HepG2 (cell line): Measurements from ENCODE around the gene CBFA2T2.
"Not testable (repeated sequence)": the region's sequence is repeated elsewhere in the genome, so short reads cannot be mapped to it uniquely, and the experiment has no call there.

Experiments used
- BORCS8-MEF2B ChIP-seq: sonication (generic); formaldehyde crosslinking; IDR thresholded peaks from 2 replicates; pipeline ENCODE4 v1.8.0; 2022; ENCODE audit warnings: mild to moderate bottlenecking, missing genetic modification reagents
- HNF4A ChIP-seq: sonication (generic); formaldehyde crosslinking; IDR thresholded peaks from 2 replicates; pipeline ENCODE4 v1.4.0; 2020; ENCODE audit warnings: missing genetic modification reagents
- HNRNPL ChIP-seq: fragments of 200-400 bp; formaldehyde crosslinking; IDR thresholded peaks from 2 replicates; pipeline ENCODE4 v1.6.1; 2017; ENCODE audit warnings: mild to moderate bottlenecking, low read depth, low read length
- TF ChIP-seq, protein P1 (sequence below): IDR thresholded peaks from 2 replicates; pipeline ENCODE4 v1.6.1; 2012; ENCODE audit warnings: inconsistent platforms
- TF ChIP-seq, protein P2 (sequence below): sonication (generic); formaldehyde crosslinking; IDR thresholded peaks from 2 replicates; pipeline ENCODE4 v1.5.0; 2020; ENCODE audit warnings: mild to moderate bottlenecking, missing genetic modification reagents, moderate library complexity

- not testable (repeated sequence) for TF ChIP-seq BORCS8-MEF2B (CRISPR knock-in tag); HNRNPL; HNF4A (CRISPR knock-in tag)
- TF ChIP-seq, protein P1, sequence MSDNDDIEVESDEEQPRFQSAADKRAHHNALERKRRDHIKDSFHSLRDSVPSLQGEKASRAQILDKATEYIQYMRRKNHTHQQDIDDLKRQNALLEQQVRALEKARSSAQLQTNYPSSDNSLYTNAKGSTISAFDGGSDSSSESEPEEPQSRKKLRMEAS = not testable (repeated sequence)
- TF ChIP-seq, protein P2, sequence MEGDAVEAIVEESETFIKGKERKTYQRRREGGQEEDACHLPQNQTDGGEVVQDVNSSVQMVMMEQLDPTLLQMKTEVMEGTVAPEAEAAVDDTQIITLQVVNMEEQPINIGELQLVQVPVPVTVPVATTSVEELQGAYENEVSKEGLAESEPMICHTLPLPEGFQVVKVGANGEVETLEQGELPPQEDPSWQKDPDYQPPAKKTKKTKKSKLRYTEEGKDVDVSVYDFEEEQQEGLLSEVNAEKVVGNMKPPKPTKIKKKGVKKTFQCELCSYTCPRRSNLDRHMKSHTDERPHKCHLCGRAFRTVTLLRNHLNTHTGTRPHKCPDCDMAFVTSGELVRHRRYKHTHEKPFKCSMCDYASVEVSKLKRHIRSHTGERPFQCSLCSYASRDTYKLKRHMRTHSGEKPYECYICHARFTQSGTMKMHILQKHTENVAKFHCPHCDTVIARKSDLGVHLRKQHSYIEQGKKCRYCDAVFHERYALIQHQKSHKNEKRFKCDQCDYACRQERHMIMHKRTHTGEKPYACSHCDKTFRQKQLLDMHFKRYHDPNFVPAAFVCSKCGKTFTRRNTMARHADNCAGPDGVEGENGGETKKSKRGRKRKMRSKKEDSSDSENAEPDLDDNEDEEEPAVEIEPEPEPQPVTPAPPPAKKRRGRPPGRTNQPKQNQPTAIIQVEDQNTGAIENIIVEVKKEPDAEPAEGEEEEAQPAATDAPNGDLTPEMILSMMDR (CRISPR knock-in tag) = not testable (repeated sequence)
Observed at GRCh38 chr20:33698966-33699365, 209.1 kb downstream of the CBFA2T2 start.
